Astrocyte (in vitro differentiated cells and primary cell): ENCODE results near the gene LIMK1. TPM values are rescaled to one million over a fixed set of nuclear protein-coding genes. Genes with fewer than 3 reads are reported as not detected.

ENCODE experiments used
- DNase-seq: peaks from one replicate; pipeline ENCODE4 v3.0.0-alpha.2; 2010; ENCODE audit warnings: low read depth
- FAIRE-seq: peaks from 2 replicates; lab custom pipeline; 2011; peaks lifted over from hg19 to GRCh38; lab: Jason Lieb, UNC
- H2AFZ ChIP-seq: 2 replicates; pipeline ENCODE4 v1.6.0; 2012; ENCODE audit warnings: low read depth, low read length, inconsistent platforms
- H3K27ac ChIP-seq: 2 replicates; pipeline ENCODE4 v1.5.1; 2011; ENCODE audit warnings: low read depth, low read length, inconsistent platforms
- H3K27me3 ChIP-seq: 2 replicates; pipeline ENCODE4 v1.6.0; 2011; ENCODE audit warnings: low read length, inconsistent platforms; ENCODE audit not compliant: insufficient read depth
- H3K36me3 ChIP-seq: 2 replicates; pipeline ENCODE4 v1.5.1; 2011; ENCODE audit warnings: low read length, inconsistent platforms; ENCODE audit not compliant: insufficient read depth
- H3K4me1 ChIP-seq: 2 replicates; pipeline ENCODE4 v1.5.1; 2011; ENCODE audit warnings: low read length, inconsistent platforms; ENCODE audit not compliant: insufficient read depth
- H3K4me2 ChIP-seq: 2 replicates; pipeline ENCODE4 v1.6.0; 2012; ENCODE audit warnings: low read length, inconsistent platforms
- H3K4me3 ChIP-seq: 2 replicates; pipeline ENCODE4 v1.5.1; 2011; ENCODE audit warnings: low read depth, mild to moderate bottlenecking, low read length, inconsistent platforms; ENCODE audit not compliant: insufficient read depth
- H3K79me2 ChIP-seq: 2 replicates; pipeline ENCODE4 v1.6.0; 2012; ENCODE audit warnings: mild to moderate bottlenecking, low read length, inconsistent platforms; ENCODE audit not compliant: insufficient read depth
- H3K9ac ChIP-seq: 2 replicates; pipeline ENCODE4 v1.6.0; 2012; ENCODE audit warnings: mild to moderate bottlenecking, low read length, inconsistent platforms
- H3K9me3 ChIP-seq: 2 replicates; pipeline ENCODE4 v1.5.1; 2012; ENCODE audit warnings: low read depth, mild to moderate bottlenecking, low read length, inconsistent platforms; ENCODE audit not compliant: insufficient read depth
- H4K20me1 ChIP-seq: 2 replicates; pipeline ENCODE4 v1.6.0; 2012; ENCODE audit warnings: low read length, inconsistent platforms; ENCODE audit not compliant: insufficient read depth
- H3K27ac Mint-ChIP-seq: one replicate; pipeline ENCODE4 v1.8.0; 2021; ENCODE audit warnings: mild to moderate bottlenecking, mixed read lengths; ENCODE audit not compliant: unreplicated experiment
- H3K27me3 Mint-ChIP-seq: one replicate; pipeline ENCODE4 v1.8.0; 2021; ENCODE audit warnings: low read depth, mixed read lengths; ENCODE audit not compliant: unreplicated experiment
- H3K36me3 Mint-ChIP-seq: one replicate; pipeline ENCODE4 v1.8.0; 2021; ENCODE audit warnings: low read depth, mixed read lengths; ENCODE audit not compliant: unreplicated experiment
- H3K4me1 Mint-ChIP-seq: one replicate; pipeline ENCODE4 v1.8.0; 2021; ENCODE audit warnings: low read depth, mixed read lengths; ENCODE audit not compliant: unreplicated experiment
- H3K4me3 Mint-ChIP-seq: one replicate; pipeline ENCODE4 v1.8.0; 2021; ENCODE audit warnings: mild to moderate bottlenecking, moderate library complexity, mixed read lengths; ENCODE audit not compliant: unreplicated experiment
- H3K9me3 Mint-ChIP-seq: one replicate; pipeline ENCODE4 v1.8.0; 2021; ENCODE audit warnings: mild to moderate bottlenecking, mixed read lengths; ENCODE audit not compliant: unreplicated experiment
- CTCF ChIP-seq: IDR thresholded peaks from 2 replicates; pipeline ENCODE4 v1.5.1; 2011; ENCODE audit warnings: low read depth, mild to moderate bottlenecking, inconsistent platforms, low read length, moderate library complexity; ENCODE audit not compliant: insufficient read depth
- EZH2 ChIP-seq: IDR thresholded peaks from 2 replicates; pipeline ENCODE4 v1.6.1; 2012; ENCODE audit warnings: mild to moderate bottlenecking, low read length, inconsistent platforms; ENCODE audit not compliant: insufficient read depth
- total RNA-seq: library from RNA; stranded (reverse); gene quantifications from 2 replicates; pipeline ENCODE4 v1.2.1, GENCODE V29; 2021

Gene LIMK1
- total RNA-seq, 1 donor from 2014 or later = 67.8 TPM

DNA sequence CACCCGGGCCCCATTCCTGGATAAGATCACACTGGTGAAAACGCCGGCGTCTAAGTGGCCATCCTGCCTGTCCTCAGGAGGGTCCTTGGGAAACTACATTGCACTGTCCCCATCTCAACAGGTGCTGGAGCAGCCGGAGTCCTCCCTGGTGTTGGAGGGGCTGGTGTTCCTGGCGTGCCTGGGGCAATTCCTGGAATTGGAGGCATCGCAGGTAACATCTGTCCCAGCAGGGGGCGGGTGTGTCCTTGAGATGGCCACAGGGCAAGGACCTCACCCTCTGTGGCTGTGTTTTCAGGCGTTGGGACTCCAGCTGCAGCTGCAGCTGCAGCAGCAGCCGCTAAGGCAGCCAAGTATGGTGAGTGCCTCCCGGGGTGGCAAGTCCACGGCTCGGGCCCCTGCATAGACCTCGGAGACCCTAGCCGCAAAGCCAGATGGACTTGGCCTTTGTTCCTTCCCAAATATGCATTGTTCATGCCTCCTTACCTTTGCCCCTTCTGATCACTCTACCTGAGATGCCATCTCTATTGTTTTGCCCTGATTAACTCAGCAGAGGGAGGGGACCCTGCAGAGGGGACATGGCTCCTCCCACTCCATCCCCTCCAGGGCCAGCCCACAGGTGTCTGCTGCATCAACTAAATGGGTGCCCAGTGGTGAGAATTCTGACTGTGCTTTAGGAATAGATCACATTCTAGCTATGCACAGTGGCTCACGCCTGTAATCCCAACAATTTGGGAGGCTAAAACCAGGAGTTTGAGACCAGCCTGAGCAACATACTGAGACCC lies 31.8 kb upstream of the LIMK1 start:
- peaks cover 26% of the 10 kb centered on the region for H3K27me3 Mint-ChIP-seq
- Histone ChIP-seq H2AFZ (no peak overlapping the region), H3K27ac (no peak overlapping the region), H3K9me3 (no peaks in the 10 kb centered on the region), H3K27me3 (no peaks in the 10 kb centered on the region), H3K4me1 (no peaks in the 10 kb centered on the region), H3K9ac (no peak overlapping the region), H3K79me2 (no peaks in the 10 kb centered on the region), H3K36me3 (no peaks in the 10 kb centered on the region), H4K20me1 (no peaks in the 10 kb centered on the region), H3K4me3 (no peak overlapping the region), H3K4me2 (no peak overlapping the region)
- H3K4me3 Mint-ChIP-seq = no peak overlapping the region
- DNase-seq = no peak
- H3K27ac Mint-ChIP-seq = no peak overlapping the region
- TF ChIP-seq CTCF = no peak
- no peak for TF ChIP-seq EZH2
- peaks cover 4% of the 10 kb centered on the region for H3K4me1 Mint-ChIP-seq
- no peaks in the 10 kb centered on the region for H3K36me3 Mint-ChIP-seq
- no peaks in the 10 kb centered on the region for H3K9me3 Mint-ChIP-seq
- no peak for FAIRE-seq

GRCh38 chr7:74052628-74053027 lies 31.0 kb upstream of the LIMK1 start:
- peaks cover 4% of the 10 kb centered on the region for H3K4me1 Mint-ChIP-seq
- TF ChIP-seq CTCF = no peak
- TF ChIP-seq EZH2 = no peak
- Histone ChIP-seq H4K20me1 (no peaks in the 10 kb centered on the region), H3K27me3 (no peaks in the 10 kb centered on the region), H3K36me3 (no peaks in the 10 kb centered on the region), H2AFZ (no peak overlapping the region), H3K4me3 (no peak overlapping the region), H3K4me2 (no peak overlapping the region), H3K27ac (no peak overlapping the region), H3K4me1 (no peaks in the 10 kb centered on the region), H3K79me2 (no peaks in the 10 kb centered on the region), H3K9ac (no peak overlapping the region), H3K9me3 (no peaks in the 10 kb centered on the region)
- no peaks in the 10 kb centered on the region for H3K36me3 Mint-ChIP-seq
- FAIRE-seq (no peak), DNase-seq (no peak)
- peaks cover 22% of the 10 kb centered on the region for H3K27me3 Mint-ChIP-seq
- no peaks in the 10 kb centered on the region for H3K9me3 Mint-ChIP-seq
- no peak overlapping the region for H3K27ac Mint-ChIP-seq
- no peak overlapping the region for H3K4me3 Mint-ChIP-seq

DNA sequence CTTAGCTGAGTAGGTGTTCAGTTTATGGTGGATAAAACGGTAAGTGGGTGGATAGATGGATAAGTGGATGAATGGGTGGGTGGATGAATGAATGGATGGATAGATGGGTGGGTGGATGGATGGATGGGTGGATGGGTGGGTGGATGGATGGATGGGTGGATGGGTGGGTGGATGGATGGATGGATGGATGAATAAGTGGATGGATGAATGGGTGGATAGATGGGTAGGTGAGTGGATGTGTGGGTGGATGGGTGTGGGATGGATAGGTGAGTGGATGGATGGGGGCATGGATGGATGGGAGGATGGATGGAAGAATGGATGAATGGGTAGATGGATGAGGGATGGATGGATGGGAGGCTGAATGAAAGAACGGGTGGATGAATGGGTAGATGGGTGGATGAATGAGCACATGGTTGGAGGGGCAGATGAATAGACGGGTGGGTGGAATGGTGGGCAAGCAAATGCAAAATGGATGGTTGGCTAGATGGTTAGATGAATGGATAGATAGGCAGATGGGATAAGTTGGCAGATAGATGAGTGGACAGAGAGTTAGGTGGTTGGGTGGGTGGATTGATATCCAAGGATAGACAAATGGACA lies 29.9 kb upstream of the LIMK1 start:
- H3K4me3 ChIP-seq = no peak overlapping the region
- no peaks in the 10 kb centered on the region for H3K36me3 ChIP-seq
- Mint-ChIP-seq H3K36me3 (no peaks in the 10 kb centered on the region), H3K27me3 (peaks cover 26% of the 10 kb centered on the region), H3K4me1 (peaks cover 4% of the 10 kb centered on the region), H3K4me3 (no peak overlapping the region), H3K9me3 (no peaks in the 10 kb centered on the region), H3K27ac (no peak overlapping the region)
- H3K4me2 ChIP-seq = no peak overlapping the region
- DNase-seq (no peak), FAIRE-seq (no peak)
- no peak overlapping the region for H3K27ac ChIP-seq
- H2AFZ ChIP-seq = no peak overlapping the region
- no peaks in the 10 kb centered on the region for H4K20me1 ChIP-seq
- H3K9ac ChIP-seq = no peak overlapping the region
- no peaks in the 10 kb centered on the region for H3K79me2 ChIP-seq
- TF ChIP-seq EZH2 (no peak), CTCF (no peak)
- no peaks in the 10 kb centered on the region for H3K9me3 ChIP-seq
- H3K4me1 ChIP-seq = no peaks in the 10 kb centered on the region
- no peaks in the 10 kb centered on the region for H3K27me3 ChIP-seq
